WTC11 (cell line): ENCODE data around the gene MYL3. TPM values are rescaled to one million over a fixed set of nuclear protein-coding genes. Genes with fewer than 3 reads are reported as not detected.

Experiments used
- ATAC-seq: fragments of 200-7000 bp; cut with Tn5 transposase; 2 replicates; pipeline ENCODE4 v1.10.0; 2021; ENCODE audit warnings: mild to moderate bottlenecking, moderate library complexity
- CTCF ChIA-PET: fragments of 300-600 bp; sonication (Branson Sonifier 250); formaldehyde crosslinking; loops from one replicate; lab custom pipeline; 2021; ENCODE audit warnings: antibody characterized with exemption; lab: Charles Lee
- POLR2A ChIA-PET: fragments of 350-600 bp; sonication (Branson Sonifier 250); formaldehyde crosslinking; loops from one replicate; lab custom pipeline; 2021; ENCODE audit warnings: antibody characterized with exemption; lab: Charles Lee
- DNase-seq: peaks from one replicate; pipeline ENCODE4 v3.0.0; 2021; ENCODE audit warnings: low spot score
- H3K27ac Mint-ChIP-seq: 2 replicates; pipeline ENCODE4 v1.8.0; 2021; ENCODE audit warnings: mixed read lengths
- H3K27me3 Mint-ChIP-seq: 2 replicates; pipeline ENCODE4 v1.8.0; 2021; ENCODE audit warnings: low read depth, mild to moderate bottlenecking, moderate library complexity, mixed read lengths
- H3K36me3 Mint-ChIP-seq: 2 replicates; pipeline ENCODE4 v1.8.0; 2021; ENCODE audit warnings: mixed read lengths
- H3K4me1 Mint-ChIP-seq: 2 replicates; pipeline ENCODE4 v1.8.0; 2022; ENCODE audit warnings: mixed read lengths
- H3K4me3 Mint-ChIP-seq: 2 replicates; pipeline ENCODE4 v1.8.0; 2021; ENCODE audit warnings: mild to moderate bottlenecking, moderate library complexity, mixed read lengths
- H3K9me3 Mint-ChIP-seq: 2 replicates; pipeline ENCODE4 v1.8.0; 2021; ENCODE audit warnings: mixed read lengths
- ATF6 ChIP-seq: sonication (generic); formaldehyde crosslinking; IDR thresholded peaks from 2 replicates; pipeline ENCODE4 v1.8.1; 2023; ENCODE audit warnings: mild to moderate bottlenecking, missing genetic modification reagents
- EMX1 ChIP-seq: fragments of 250-450 bp; sonication (Bioruptor Pico); IDR thresholded peaks from 2 replicates; pipeline ENCODE4 v1.8.0; 2021; ENCODE audit warnings: mild to moderate bottlenecking
- ETV6 ChIP-seq: sonication (generic); formaldehyde crosslinking; IDR thresholded peaks from 2 replicates; pipeline ENCODE4 v1.8.1; 2022; ENCODE audit warnings: mild to moderate bottlenecking, missing genetic modification reagents
- FOXJ3 ChIP-seq: sonication (generic); formaldehyde crosslinking; IDR thresholded peaks from 2 replicates; pipeline ENCODE4 v1.9.0; 2021; ENCODE audit warnings: missing genetic modification reagents, mild to moderate bottlenecking, borderline replicate concordance
- FOXK1 ChIP-seq: sonication (generic); formaldehyde crosslinking; IDR thresholded peaks from 2 replicates; pipeline ENCODE4 v1.8.0; 2022; ENCODE audit warnings: mild to moderate bottlenecking, moderate library complexity, missing genetic modification reagents
- HMGA2 ChIP-seq: fragments of 250-450 bp; sonication (Bioruptor Pico); IDR thresholded peaks from 2 replicates; pipeline ENCODE4 v1.4.0; 2021; ENCODE audit warnings: mild to moderate bottlenecking, moderate library complexity
- HMGXB4 ChIP-seq: sonication (generic); formaldehyde crosslinking; IDR thresholded peaks from 2 replicates; pipeline ENCODE4 v1.8.1; 2023; ENCODE audit warnings: mild to moderate bottlenecking, moderate library complexity, missing genetic modification reagents
- NR1H2 ChIP-seq: sonication (generic); formaldehyde crosslinking; IDR thresholded peaks from 2 replicates; pipeline ENCODE4 v1.9.0; 2021; ENCODE audit warnings: mild to moderate bottlenecking, moderate library complexity, missing genetic modification reagents
- USF2 ChIP-seq: sonication (generic); formaldehyde crosslinking; IDR thresholded peaks from 2 replicates; pipeline ENCODE4 v1.8.1; 2023; ENCODE audit warnings: mild to moderate bottlenecking, missing genetic modification reagents, moderate library complexity
- ZNF219 ChIP-seq: sonication (generic); formaldehyde crosslinking; IDR thresholded peaks from 2 replicates; pipeline ENCODE4 v1.8.0; 2023; ENCODE audit warnings: missing genetic modification reagents, mild to moderate bottlenecking, borderline replicate concordance
- ZNF263 ChIP-seq: sonication (generic); formaldehyde crosslinking; IDR thresholded peaks from 2 replicates; pipeline ENCODE4 v1.8.1; 2022; ENCODE audit warnings: low read depth, mild to moderate bottlenecking, moderate library complexity, missing genetic modification reagents
- ZNF317 ChIP-seq: sonication (generic); formaldehyde crosslinking; IDR thresholded peaks from 2 replicates; pipeline ENCODE4 v1.8.1; 2023; ENCODE audit warnings: low read depth, mild to moderate bottlenecking, moderate library complexity, missing genetic modification reagents, borderline replicate concordance
- ZNF416 ChIP-seq: fragments of 250-450 bp; sonication (Bioruptor Pico); IDR thresholded peaks from 2 replicates; pipeline ENCODE4 v1.9.0; 2021; ENCODE audit warnings: mild to moderate bottlenecking, inconsistent platforms
- ZNF512 ChIP-seq: sonication (generic); formaldehyde crosslinking; IDR thresholded peaks from 2 replicates; pipeline ENCODE4 v1.8.1; 2022; ENCODE audit warnings: missing genetic modification reagents, borderline replicate concordance
- ZNF671 ChIP-seq: fragments of 250-450 bp; sonication (Bioruptor Pico); IDR thresholded peaks from 2 replicates; pipeline ENCODE4 v1.8.0; 2021; ENCODE audit warnings: mild to moderate bottlenecking
- total RNA-seq: library from RNA; stranded (reverse); gene quantifications from 3 replicates; pipeline ENCODE4 v1.2.3, GENCODE V29; 2021
- TF ChIP-seq, protein P1 (sequence below): fragments of 250-450 bp; sonication (Bioruptor Pico); IDR thresholded peaks from 2 replicates; pipeline ENCODE4 v1.9.0; 2021; ENCODE audit warnings: mild to moderate bottlenecking
- TF ChIP-seq, protein P2 (sequence below): fragments of 250-450 bp; sonication (Bioruptor Pico); IDR thresholded peaks from 2 replicates; pipeline ENCODE4 v1.9.0; 2021; ENCODE audit warnings: mild to moderate bottlenecking

The MYL3 gene
- total RNA-seq, 1 experiment from 2014 or later = 0.31 TPM

- CTCF ChIA-PET = interaction anchor here (1.3 to 1.4 kb wide), 2 partner anchors 210 to 416 kb away, joined by 3 read pairs; no protein-coding TSS in a partner anchor
- H3K36me3 Mint-ChIP-seq = no peaks in the 10 kb centered on the region
- POLR2A ChIA-PET = no interaction called here
- TF ChIP-seq ATF6 (CRISPR knock-in tag) (no peak), ZNF512 (no peak), ZNF317 (no peak), HMGXB4 (CRISPR knock-in tag) (no peak), ZNF416 (CRISPR knock-in tag) (no peak), ZNF219 (CRISPR knock-in tag) (no peak), ZNF263 (CRISPR knock-in tag) (no peak), NR1H2 (no peak), FOXJ3 (no peak), FOXK1 (CRISPR knock-in tag) (no peak), USF2 (CRISPR knock-in tag) (no peak)
- TF ChIP-seq, all 79 proteins: peak for 0
- peaks cover under 1% of the 10 kb centered on the region for H3K27me3 Mint-ChIP-seq
- H3K27ac Mint-ChIP-seq = no peak overlapping the region
- no peaks in the 10 kb centered on the region for H3K4me1 Mint-ChIP-seq
- H3K4me3 Mint-ChIP-seq = no peak overlapping the region
- H3K9me3 Mint-ChIP-seq = no peaks in the 10 kb centered on the region
- DNase-seq = no peak
- no peak for ATAC-seq
Observed at GRCh38 chr3:46904303-46905212, 41.3 kb upstream of the MYL3 start.

- ChIA-PET POLR2A (no interaction called here), CTCF (interaction anchor here (1.3 to 1.4 kb wide), 2 partner anchors 209 to 415 kb away, joined by 3 read pairs; no protein-coding TSS in a partner anchor)
- ATAC-seq (no peak), DNase-seq (no peak)
- no peaks in the 10 kb centered on the region for H3K9me3 Mint-ChIP-seq
- no peaks in the 10 kb centered on the region; the same call in 1 of the 2 replicates for H3K4me1 Mint-ChIP-seq
- H3K4me3 Mint-ChIP-seq = no peak overlapping the region
- H3K27ac Mint-ChIP-seq = no peak overlapping the region
- H3K27me3 Mint-ChIP-seq = peaks cover 9% of the 10 kb centered on the region
- no peaks in the 10 kb centered on the region for H3K36me3 Mint-ChIP-seq
- TF ChIP-seq USF2 (CRISPR knock-in tag) (no peak), HMGA2 (CRISPR knock-in tag) (no peak), ETV6 (CRISPR knock-in tag) (no peak), EMX1 (CRISPR knock-in tag) (no peak), ZNF671 (no peak), FOXJ3 (no peak)
- TF ChIP-seq, protein P1, sequence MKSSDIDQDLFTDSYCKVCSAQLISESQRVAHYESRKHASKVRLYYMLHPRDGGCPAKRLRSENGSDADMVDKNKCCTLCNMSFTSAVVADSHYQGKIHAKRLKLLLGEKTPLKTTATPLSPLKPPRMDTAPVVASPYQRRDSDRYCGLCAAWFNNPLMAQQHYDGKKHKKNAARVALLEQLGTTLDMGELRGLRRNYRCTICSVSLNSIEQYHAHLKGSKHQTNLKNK (CRISPR knock-in tag) = no peak
- TF ChIP-seq, protein P2, sequence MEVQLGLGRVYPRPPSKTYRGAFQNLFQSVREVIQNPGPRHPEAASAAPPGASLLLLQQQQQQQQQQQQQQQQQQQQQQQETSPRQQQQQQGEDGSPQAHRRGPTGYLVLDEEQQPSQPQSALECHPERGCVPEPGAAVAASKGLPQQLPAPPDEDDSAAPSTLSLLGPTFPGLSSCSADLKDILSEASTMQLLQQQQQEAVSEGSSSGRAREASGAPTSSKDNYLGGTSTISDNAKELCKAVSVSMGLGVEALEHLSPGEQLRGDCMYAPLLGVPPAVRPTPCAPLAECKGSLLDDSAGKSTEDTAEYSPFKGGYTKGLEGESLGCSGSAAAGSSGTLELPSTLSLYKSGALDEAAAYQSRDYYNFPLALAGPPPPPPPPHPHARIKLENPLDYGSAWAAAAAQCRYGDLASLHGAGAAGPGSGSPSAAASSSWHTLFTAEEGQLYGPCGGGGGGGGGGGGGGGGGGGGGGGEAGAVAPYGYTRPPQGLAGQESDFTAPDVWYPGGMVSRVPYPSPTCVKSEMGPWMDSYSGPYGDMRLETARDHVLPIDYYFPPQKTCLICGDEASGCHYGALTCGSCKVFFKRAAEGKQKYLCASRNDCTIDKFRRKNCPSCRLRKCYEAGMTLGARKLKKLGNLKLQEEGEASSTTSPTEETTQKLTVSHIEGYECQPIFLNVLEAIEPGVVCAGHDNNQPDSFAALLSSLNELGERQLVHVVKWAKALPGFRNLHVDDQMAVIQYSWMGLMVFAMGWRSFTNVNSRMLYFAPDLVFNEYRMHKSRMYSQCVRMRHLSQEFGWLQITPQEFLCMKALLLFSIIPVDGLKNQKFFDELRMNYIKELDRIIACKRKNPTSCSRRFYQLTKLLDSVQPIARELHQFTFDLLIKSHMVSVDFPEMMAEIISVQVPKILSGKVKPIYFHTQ = no peak
Observed at GRCh38 chr3:46903341-46904302, 40.4 kb upstream of the MYL3 start.
